Small intestine (tissue), 7 donors: ENCODE measurements around the gene SIPA1L3. TPM values are rescaled to one million over a fixed set of nuclear protein-coding genes. Genes with fewer than 3 reads are reported as not detected.
"Not testable (repeated sequence)": the region's sequence is repeated elsewhere in the genome, so short reads cannot be mapped to it uniquely, and the experiment has no call there.

ENCODE experiments used
- DNase-seq, 2 donors: peaks; one replicate each; pipeline versions ENCODE4 v3.0.0 to v3.0.0-alpha.2; 2013
- FAIRE-seq: peaks from 2 replicates; lab custom pipeline; 2012; peaks lifted over from hg19 to GRCh38; lab: Jason Lieb, UNC
- H3K27ac ChIP-seq, 3 donors: one replicate each; pipeline ENCODE4 v1.5.1; 2013; ENCODE audit warnings: low read length in 2 of 3, mild to moderate bottlenecking in 2 of 3, control low read depth in 1 of 3, inconsistent platforms in 1 of 3, low read depth in 1 of 3, moderate library complexity in 1 of 3
- H3K27me3 ChIP-seq, 3 donors: one replicate each; pipeline ENCODE4 v1.6.1; 2013; ENCODE audit warnings: low read length in 3 of 3, inconsistent platforms in 1 of 3; ENCODE audit not compliant: control insufficient read depth in 3 of 3, insufficient read depth in 3 of 3
- H3K36me3 ChIP-seq, 3 donors: one replicate each; pipeline ENCODE4 v1.6.1; 2013; ENCODE audit warnings: low read length in 3 of 3, inconsistent platforms in 1 of 3, low read depth in 1 of 3, mild to moderate bottlenecking in 1 of 3, moderate library complexity in 1 of 3; ENCODE audit not compliant: control insufficient read depth in 3 of 3, insufficient read depth in 2 of 3
- H3K4me1 ChIP-seq, 3 donors: one replicate each; pipeline ENCODE4 v1.6.1; 2013; ENCODE audit warnings: low read length in 2 of 3, inconsistent platforms in 1 of 3, low read depth in 1 of 3, mild to moderate bottlenecking in 1 of 3, moderate library complexity in 1 of 3; ENCODE audit not compliant: control insufficient read depth in 3 of 3, insufficient read depth in 2 of 3
- H3K4me3 ChIP-seq, 3 donors: one replicate each; pipeline ENCODE4 v1.5.1; 2013; ENCODE audit warnings: low read length in 3 of 3, control low read depth in 1 of 3, inconsistent platforms in 1 of 3, low read depth in 1 of 3, mild to moderate bottlenecking in 1 of 3, moderate library complexity in 1 of 3
- H3K9me3 ChIP-seq, 2 donors: one replicate each; pipeline ENCODE4 v1.6.1; 2013; ENCODE audit warnings: low read depth in 1 of 2, low read length in 1 of 2; ENCODE audit not compliant: control insufficient read depth in 2 of 2, insufficient read depth in 1 of 2
- WGBS, 3 donors: extraction: QIAGEN DNeasy Blood & Tissue Kit; methylation state at CpG; one replicate each; pipeline ENCODE4 v1.1.7; 2013; 5-methylcytosine and 5-hydroxymethylcytosine counted together
- polyA plus RNA-seq, 4 donors: library from polyadenylated mRNA; stranded (reverse) in 3 of 4; unstranded in 1 of 4; fragments of 200-250 nt in 3 of 4; fragments of 120-200 nt in 1 of 4; gene quantifications; one replicate each; pipeline versions ENCODE4 v1.2.1 to v1.2.3, GENCODE V29; 2013
- donor health status: healthy with polysubstance abuse.
- donor health status: control.
- donor health status: control.
- donor health status: Bipolar disorder and iron deficiency.
- donor health status: healthy.

The SIPA1L3 gene
- polyA plus RNA-seq, 4 donors: 19.2 to 57.9 (median 34.1) TPM

GRCh38 chr19:38022791-38023670, 116.0 kb downstream of the SIPA1L3 start:
- Histone ChIP-seq H3K27ac (peak overlapping the region; percentile 35 to 84 (median 49)), H3K36me3 (peaks cover 0 to 48% (median 0%) of the 10 kb centered on the region in 3 donors), H3K4me3 (no peak overlapping the region), H3K4me1 (peaks cover 8 to 24% (median 15%) of the 10 kb centered on the region in 3 donors), H3K27me3 (no peaks in the 10 kb centered on the region), H3K9me3 (no peaks in the 10 kb centered on the region)
- FAIRE-seq: no peak
- peak; percentile 73 to 83 for DNase-seq
- WGBS, 3 donors: 33 to 60% (median 43%) methylated on average over 13 of the region's 13 CpGs

- H3K27me3 ChIP-seq: no peaks in the 10 kb centered on the region
- no peak for FAIRE-seq
- H3K27ac ChIP-seq: peak overlapping the region in 2 of 3 donors; percentile 49 to 84
- 37 to 58% (median 44%) methylated on average over 12 of the region's 12 CpGs for WGBS, 3 donors
- peaks cover 2 to 55% (median 3%) of the 10 kb centered on the region in 3 donors for H3K36me3 ChIP-seq
- no peaks in the 10 kb centered on the region for H3K9me3 ChIP-seq
- peaks cover 8 to 24% (median 15%) of the 10 kb centered on the region in 3 donors for H3K4me1 ChIP-seq
- no peak overlapping the region for H3K4me3 ChIP-seq
- DNase-seq: peak in 1 of 2 donors; percentile 48
Measured at GRCh38 chr19:38023671-38024541, 116.9 kb downstream of the SIPA1L3 start.

GRCh38 chr19:38024992-38025908, 118.2 kb downstream of the SIPA1L3 start:
- DNase-seq (no peak), FAIRE-seq (no peak)
- Histone ChIP-seq H3K27ac (peak overlapping the region in 1 of 3 donors; percentile 84), H3K9me3 (peaks cover 0 to 2% of the 10 kb centered on the region in 2 donors), H3K4me1 (peaks cover 8 to 24% (median 15%) of the 10 kb centered on the region in 3 donors), H3K36me3 (peaks cover 4 to 63% (median 5%) of the 10 kb centered on the region in 3 donors), H3K4me3 (no peak overlapping the region), H3K27me3 (no peaks in the 10 kb centered on the region)
- 80 to 94% (median 87%) methylated on average over 22 of the region's 22 CpGs for WGBS, 3 donors

GRCh38 chr19:38025909-38026307, 118.9 kb downstream of the SIPA1L3 start:
- H3K4me1 ChIP-seq: peaks cover 8 to 24% (median 15%) of the 10 kb centered on the region in 3 donors
- no peak for DNase-seq
- FAIRE-seq: no peak
- peaks cover 0 to 8% of the 10 kb centered on the region in 2 donors for H3K9me3 ChIP-seq
- H3K27me3 ChIP-seq: no peaks in the 10 kb centered on the region
- H3K27ac ChIP-seq: no peak overlapping the region
- H3K36me3 ChIP-seq: peaks cover 4 to 66% (median 7%) of the 10 kb centered on the region in 3 donors
- WGBS, 3 donors: 78 to 95% (median 83%) methylated on average over 2 of the region's 2 CpGs
- H3K4me3 ChIP-seq: no peak overlapping the region

- H3K4me3 ChIP-seq: no peak overlapping the region
- FAIRE-seq (no peak), DNase-seq (no peak)
- H3K27ac ChIP-seq: no peak overlapping the region
- 74 to 89% (median 78%) methylated on average over 6 of the region's 6 CpGs for WGBS, 3 donors
- H3K4me1 ChIP-seq: peaks cover 0 to 10% (median 2%) of the 10 kb centered on the region in 3 donors
- H3K9me3 ChIP-seq: peaks cover 0 to 8% of the 10 kb centered on the region in 2 donors
- peaks cover 4 to 73% (median 7%) of the 10 kb centered on the region in 3 donors for H3K36me3 ChIP-seq
- H3K27me3 ChIP-seq: no peaks in the 10 kb centered on the region
Measured at GRCh38 chr19:38028913-38029510, 122.0 kb downstream of the SIPA1L3 start.

GRCh38 chr19:38030001-38030400, 123.0 kb downstream of the SIPA1L3 start:
- not testable (repeated sequence) for H3K9me3 ChIP-seq, DNase-seq, H3K27me3 ChIP-seq, H3K27ac ChIP-seq, H3K4me3 ChIP-seq, FAIRE-seq, H3K4me1 ChIP-seq
- 95 to 99% (median 96%) methylated on average over 8 of the region's 8 CpGs for WGBS, 3 donors
- peaks cover 4 to 75% (median 7%) of the 10 kb centered on the region in 3 donors for H3K36me3 ChIP-seq

- Histone ChIP-seq H3K36me3 (peaks cover 4 to 77% (median 7%) of the 10 kb centered on the region in 3 donors), H3K27ac (no peak overlapping the region), H3K4me3 (no peak overlapping the region), H3K4me1 (no peaks in the 10 kb centered on the region), H3K27me3 (no peaks in the 10 kb centered on the region), H3K9me3 (peaks cover 0 to 8% of the 10 kb centered on the region in 2 donors)
- DNase-seq (no peak), FAIRE-seq (no peak)
- WGBS, 3 donors: 84 to 86% (median 86%) methylated on average over 9 of the region's 9 CpGs
Measured at GRCh38 chr19:38030686-38031422, 123.8 kb downstream of the SIPA1L3 start.
